Esophagus muscularis mucosa (tissue), 4 donors: ENCODE data around the gene FYB1. TPM values are rescaled to one million over a fixed set of nuclear protein-coding genes. Genes with fewer than 3 reads are reported as not detected.

Experiments
- DNase-seq: peaks from one replicate; pipeline ENCODE4 v3.0.0-alpha.2; 2017; ENCODE audit errors: extremely low spot score
- H3K27ac ChIP-seq, 4 donors: fragments of 200-600 bp; sonication (generic); replicated peaks in 1 of 4; 1 replicate in 3 of 4; 2 replicates in 1 of 4; pipeline ENCODE4 v1.5.1; 2016 to 2019; ENCODE audit warnings: mild to moderate bottlenecking in 1 of 4
- H3K27me3 ChIP-seq, 4 donors: fragments of 200-600 bp; sonication (generic); one replicate each; pipeline versions ENCODE4 v1.5.1 to v1.6.0; 2016 to 2019
- H3K36me3 ChIP-seq, 4 donors: fragments of 200-600 bp; sonication (generic); one replicate each; pipeline ENCODE4 v1.5.1; 2016 to 2019
- H3K4me1 ChIP-seq, 4 donors: fragments of 200-600 bp; sonication (generic); one replicate each; pipeline ENCODE4 v1.5.1; 2016 to 2019
- H3K4me3 ChIP-seq, 4 donors: fragments of 200-600 bp; sonication (generic); 1 replicate in 2 of 4; 2 replicates in 2 of 4; pipeline ENCODE4 v1.5.1; 2016 to 2019; ENCODE audit warnings: mild to moderate bottlenecking in 4 of 4, moderate library complexity in 1 of 4
- H3K9me3 ChIP-seq, 4 donors: fragments of 200-600 bp; sonication (generic); 1 replicate in 3 of 4; 2 replicates in 1 of 4; pipeline ENCODE4 v1.5.1; 2016 to 2019
- CTCF ChIP-seq, 3 experiments: fragments of 200-600 bp in 2 of 3; fragments of 450-650 bp in 1 of 3; sonication (generic) in 2 of 3; IDR thresholded peaks; one replicate each; pipeline ENCODE4 v1.5.1; 2017 to 2019; ENCODE audit warnings: antibody characterized with exemption in 3 of 3, mild to moderate bottlenecking in 2 of 3, moderate library complexity in 1 of 3
- EP300 ChIP-seq: sonication (generic); formaldehyde crosslinking; IDR thresholded peaks from one replicate; pipeline ENCODE4 v1.6.1; 2017; ENCODE audit warnings: antibody characterized with exemption
- POLR2A ChIP-seq: fragments of 450-650 bp; IDR thresholded peaks from one replicate; pipeline ENCODE4 v1.6.1; 2017; ENCODE audit warnings: antibody characterized with exemption, moderate library complexity, mild to moderate bottlenecking, low read depth
- POLR2AphosphoS5 ChIP-seq, 2 donors: sonication (generic); formaldehyde crosslinking; IDR thresholded peaks; one replicate each; pipeline ENCODE4 v1.6.1; 2017; ENCODE audit warnings: antibody characterized with exemption in 2 of 2
- WGBS: methylation state at CpG from one replicate; pipeline ENCODE4 v1.1.5; 2018; 5-methylcytosine and 5-hydroxymethylcytosine counted together
- intact Hi-C: fragments of 100-400 bp; cut with DNase I; formaldehyde crosslinking; loops from one replicate; pipeline ENCODE4 v1.15.1; 2023
- total RNA-seq, 4 donors: library from RNA; depleted of rRNA; stranded (reverse); fragments of >200 nt; gene quantifications; one replicate each; pipeline versions ENCODE4 v1.1.0 to v1.2.1, GENCODE V29; 2016

The FYB1 gene
- total RNA-seq, 4 donors from 2014 or later = 3.2 to 12.9 (median 3.9) TPM

- H3K36me3 ChIP-seq = no peaks in the 10 kb centered on the region
- peaks cover 0 to 6% (median 0%) of the 10 kb centered on the region in 4 donors for H3K9me3 ChIP-seq
- H3K27ac ChIP-seq = no peak overlapping the region
- H3K4me3 ChIP-seq = no peak overlapping the region
- H3K4me1 ChIP-seq = peaks cover 0 to 6% (median 0%) of the 10 kb centered on the region in 4 donors
- intact Hi-C loops = no loop called here
- no peaks in the 10 kb centered on the region for H3K27me3 ChIP-seq
- TF ChIP-seq POLR2AphosphoS5 (IDR thresholded peaks at IDR 0.05) (no peak), POLR2A (no peak), CTCF (IDR thresholded peaks at IDR 0.05) (no peak), EP300 (no peak)
- no peak for DNase-seq
- 49% methylated on average over 1 of the region's 1 CpG for WGBS
These were observed 126.0 kb downstream of the FYB1 start for GRCh38 chr5:39093352-39093751.

- Histone ChIP-seq H3K4me1 (peaks cover 0 to 6% (median 0%) of the 10 kb centered on the region in 4 donors), H3K9me3 (peaks cover 0 to 6% (median 0%) of the 10 kb centered on the region in 4 donors), H3K27me3 (no peaks in the 10 kb centered on the region), H3K27ac (no peak overlapping the region), H3K36me3 (no peaks in the 10 kb centered on the region), H3K4me3 (no peak overlapping the region)
- DNase-seq = no peak
- intact Hi-C loops = no loop called here
- WGBS = 55% methylated on average over 4 of the region's 4 CpGs
- TF ChIP-seq CTCF (IDR thresholded peaks at IDR 0.05) (no peak), POLR2AphosphoS5 (IDR thresholded peaks at IDR 0.05) (no peak), EP300 (no peak), POLR2A (no peak)
These were observed 126.6 kb downstream of the FYB1 start for GRCh38 chr5:39092581-39093351.

- Histone ChIP-seq H3K4me1 (peaks cover 0 to 6% (median 0%) of the 10 kb centered on the region in 4 donors), H3K27me3 (no peaks in the 10 kb centered on the region), H3K4me3 (no peak overlapping the region), H3K36me3 (no peaks in the 10 kb centered on the region), H3K27ac (no peak overlapping the region), H3K9me3 (peaks cover 0 to 6% (median 0%) of the 10 kb centered on the region in 4 donors)
- 80% methylated on average over 7 of the region's 7 CpGs for WGBS
- no peak for DNase-seq
- intact Hi-C loops = no loop called here
- TF ChIP-seq CTCF (IDR thresholded peaks at IDR 0.05) = no peak
- no peak for TF ChIP-seq EP300
These were observed 127.3 kb downstream of the FYB1 start for GRCh38 chr5:39091940-39092580.

- H3K36me3 ChIP-seq = no peaks in the 10 kb centered on the region
- no peaks in the 10 kb centered on the region for H3K27me3 ChIP-seq
- no peaks in the 10 kb centered on the region for H3K9me3 ChIP-seq
- intact Hi-C loops = no loop called here
- 86% methylated on average over 1 of the region's 1 CpG for WGBS
- DNase-seq = no peak
- TF ChIP-seq POLR2AphosphoS5 (IDR thresholded peaks at IDR 0.05) (no peak), EP300 (no peak), CTCF (IDR thresholded peaks at IDR 0.05) (no peak), POLR2A (no peak)
- peaks cover 0 to 13% (median 3%) of the 10 kb centered on the region in 4 donors for H3K4me1 ChIP-seq
- no peak overlapping the region for H3K27ac ChIP-seq
- H3K4me3 ChIP-seq = no peak overlapping the region
These were observed 135.4 kb downstream of the FYB1 start for GRCh38 chr5:39083968-39084367.
